Activated CD4-positive, CD25-positive, alpha-beta regulatory T cell treated with anti-CD3 and anti-CD28 coated beads, Interleukin-2, amount 50 U/mL, for 24 hours (primary cell): ENCODE measurements around the gene SLC25A39.

Source experiments
- ATAC-seq, 2 donors: fragments of 150-1000 bp; cut with Tn5 transposase; one replicate each; pipeline ENCODE4 v1.10.0; 2021; ENCODE audit warnings: mild to moderate bottlenecking in 1 of 2, moderate library complexity in 1 of 2

SLC25A39 gene

DNA sequence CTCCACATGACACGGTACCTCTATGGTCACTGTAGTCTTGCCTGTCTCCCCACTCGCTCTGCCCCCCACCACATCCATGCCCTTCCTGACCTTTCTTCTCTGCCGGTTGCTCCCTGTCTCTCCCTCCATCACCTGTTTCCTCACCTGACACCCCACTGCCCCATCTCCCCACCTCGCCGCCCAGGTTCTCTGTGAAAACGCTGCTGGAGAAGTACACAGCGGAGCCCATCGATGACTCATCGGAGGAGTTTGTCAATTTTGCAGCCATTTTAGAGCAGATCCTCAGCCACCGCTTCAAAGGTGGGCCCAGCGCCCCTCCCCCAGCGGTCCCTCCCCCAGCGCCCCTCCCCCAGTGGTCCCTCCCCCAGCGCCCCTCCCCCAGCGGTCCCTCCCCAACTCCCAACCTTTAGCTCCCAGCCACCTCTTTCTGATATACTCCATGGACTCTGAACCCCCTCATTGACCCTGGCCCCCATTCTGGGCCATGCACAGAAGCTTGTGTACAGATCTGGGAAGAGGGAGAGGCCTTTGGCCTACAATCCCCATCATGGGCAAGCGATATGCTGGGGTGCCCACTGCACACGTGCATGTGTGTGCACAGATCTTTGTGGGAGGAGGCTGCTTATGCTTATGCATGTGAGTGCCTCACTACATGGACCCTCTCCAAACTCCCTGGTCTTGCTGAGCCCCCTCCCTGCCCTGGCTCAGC is 12.1 kb downstream of the SLC25A39 start:
- ATAC-seq, result no peak

GRCh38 chr17:44311562-44312181 is 13.0 kb downstream of the SLC25A39 start:
- ATAC-seq, result no peak

- ATAC-seq, result no peak
Observed at GRCh38 chr17:44310609-44311376, 13.8 kb downstream of the SLC25A39 start.

GRCh38 chr17:44310188-44310587 is 14.4 kb downstream of the SLC25A39 start:
- no peak for ATAC-seq

DNA sequence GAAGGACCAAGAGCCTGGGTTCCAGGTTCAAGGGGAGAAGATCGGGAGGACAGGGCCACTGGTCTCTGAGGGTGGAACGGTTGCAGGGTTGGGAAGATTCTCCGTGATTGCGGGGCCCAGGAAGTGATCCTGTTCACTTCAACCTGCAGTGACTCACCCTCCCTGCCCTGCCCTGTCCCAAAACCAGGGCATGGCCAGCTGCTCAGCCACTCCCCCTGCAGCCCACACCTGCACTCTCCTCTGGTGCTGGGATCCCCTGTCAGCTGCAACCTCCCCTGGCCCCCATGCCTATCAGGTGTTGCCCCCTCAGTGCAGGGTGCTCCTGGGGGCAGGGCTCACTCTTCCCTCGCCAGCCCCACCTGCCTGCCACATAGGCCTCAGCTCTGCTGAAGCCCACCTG is 15.2 kb downstream of the SLC25A39 start:
- ATAC-seq, result no peak

DNA sequence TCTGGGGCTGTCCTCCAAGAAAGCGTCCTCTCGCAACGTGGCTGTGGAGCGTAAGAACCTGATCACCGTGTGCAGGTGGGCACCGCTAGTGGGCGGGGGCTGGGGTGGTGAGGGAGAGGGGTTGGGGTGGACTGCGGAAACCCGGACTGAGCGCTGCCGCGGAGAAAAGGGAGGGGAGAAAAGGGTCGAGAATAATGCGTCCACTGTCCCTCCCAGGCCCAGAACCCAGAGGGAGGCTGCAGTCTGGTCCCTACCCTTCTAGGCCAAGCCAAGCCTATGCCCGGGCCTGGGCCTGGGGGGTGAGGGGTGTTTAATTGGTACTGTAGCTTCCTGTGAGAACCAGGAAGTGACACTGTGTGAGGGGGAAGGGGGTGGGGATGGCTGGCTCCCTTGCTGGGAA is 15.8 kb downstream of the SLC25A39 start:
- no peak for ATAC-seq

DNA sequence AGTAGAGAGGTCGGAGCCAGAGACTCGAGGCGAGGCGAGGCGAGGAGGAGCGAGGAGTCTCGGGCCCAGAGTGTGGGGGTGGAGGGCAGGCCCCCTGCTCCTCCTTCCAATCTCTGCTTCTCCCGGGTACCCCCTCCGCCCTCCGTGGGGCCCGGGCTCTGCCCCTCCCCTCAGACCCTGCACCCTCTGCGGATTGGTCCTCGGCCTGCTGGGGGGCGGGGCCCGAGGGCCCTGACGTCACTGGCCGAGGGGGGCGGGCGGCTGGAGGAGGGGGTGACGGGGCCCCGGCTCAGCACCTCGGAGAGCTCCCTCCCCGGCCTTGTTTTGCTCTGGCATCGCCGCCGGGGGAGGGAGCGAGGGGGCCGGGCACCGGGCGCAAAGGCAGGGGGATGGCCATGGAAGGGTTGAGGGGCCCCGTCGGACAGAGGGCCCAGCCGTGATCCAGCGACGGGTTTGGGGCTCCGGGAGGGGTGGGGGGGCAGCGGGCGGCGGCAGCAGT is 16.3 kb downstream of the SLC25A39 start, which contains the start of gene RUNDC3A:
TSS of gene RUNDC3A (plus strand) at position 282 of the 499 bp plus-strand sequence. CDS start 232 bp downstream, outside the sequence.
- ATAC-seq, result peak; percentile 84 to 85

GRCh38 chr17:44307387-44308186 is 17.0 kb downstream of the SLC25A39 start:
- peak in 1 of 2 donors; percentile 25 for ATAC-seq

GRCh38 chr17:44304651-44305050 is 20.0 kb downstream of the SLC25A39 start:
- no peak for ATAC-seq

DNA sequence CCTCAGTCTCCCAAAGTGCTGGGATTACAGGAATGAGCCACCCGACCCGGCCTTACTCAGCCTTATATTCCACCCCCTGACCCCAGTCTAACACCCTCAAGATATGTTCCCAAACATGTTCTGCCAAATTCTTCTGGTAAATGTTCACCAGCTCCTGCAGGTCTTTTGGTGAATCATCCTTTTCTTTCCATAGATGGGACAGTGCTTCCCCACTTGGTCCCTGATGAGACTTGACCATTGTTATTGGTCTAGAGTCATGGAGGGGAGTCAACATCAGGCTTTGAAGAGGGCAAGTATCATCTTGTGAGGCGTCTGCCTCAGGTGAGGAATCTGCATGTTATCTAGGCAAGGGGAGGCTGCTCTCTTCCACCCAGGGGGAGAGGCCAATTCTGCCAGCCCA is 26.6 kb downstream of the SLC25A39 start:
- ATAC-seq, result no peak

DNA sequence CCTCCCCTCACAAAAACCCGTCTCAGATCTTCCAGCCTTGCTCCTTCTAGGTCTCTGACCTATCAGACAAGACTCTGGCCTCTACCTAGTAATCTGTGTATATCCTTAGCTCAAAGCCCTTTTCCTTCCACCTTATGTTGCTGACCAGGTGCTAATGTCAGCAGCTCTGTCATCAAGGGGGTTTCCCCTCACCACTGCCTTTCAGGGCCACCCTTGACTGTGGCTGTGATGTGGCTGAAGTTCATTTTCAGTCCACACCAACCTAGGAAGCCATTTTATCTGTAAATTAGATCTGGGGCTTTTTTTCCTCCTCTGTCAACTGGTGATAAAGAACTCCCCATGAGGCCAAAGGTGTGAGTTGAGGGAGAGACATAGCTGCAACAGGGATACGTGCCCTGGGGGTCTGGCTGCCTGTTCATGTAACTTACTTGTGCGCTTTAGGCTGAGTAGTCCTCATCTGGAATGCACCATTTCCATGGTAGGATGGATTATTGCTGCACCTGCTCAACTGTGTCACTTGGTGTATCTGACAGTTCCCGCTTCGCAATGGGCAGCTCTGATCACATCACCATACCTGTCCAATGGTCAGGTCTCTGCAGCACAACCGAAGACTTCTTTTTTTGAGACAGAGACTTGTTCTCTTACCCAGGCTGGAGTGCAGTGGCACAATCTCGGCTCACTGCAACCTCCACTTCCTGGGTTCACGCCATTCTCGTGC is 31.0 kb downstream of the SLC25A39 start:
- no peak for ATAC-seq

DNA sequence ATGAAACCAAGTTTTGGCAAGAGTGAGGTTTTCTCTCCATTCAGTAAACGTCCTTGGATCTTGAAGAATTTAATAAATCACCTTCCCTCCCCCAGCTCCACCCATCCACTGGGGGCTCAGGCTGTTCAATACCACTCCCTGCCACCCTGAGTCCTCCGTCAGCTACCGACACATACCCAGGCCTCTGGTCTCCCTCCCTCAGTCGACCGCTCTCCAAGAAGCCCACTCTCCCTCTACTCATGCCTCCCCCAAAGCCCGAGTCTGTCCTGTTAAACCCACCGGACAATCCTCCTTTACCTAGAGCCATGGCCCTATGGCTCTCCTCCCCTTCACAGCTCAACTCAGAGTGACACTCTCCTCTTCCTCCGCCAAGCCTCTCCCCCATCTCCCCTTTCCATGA is 37.0 kb downstream of the SLC25A39 start:
- no peak for ATAC-seq

- ATAC-seq, result no peak
Observed at GRCh38 chr17:44284024-44284400, 40.6 kb downstream of the SLC25A39 start.

DNA sequence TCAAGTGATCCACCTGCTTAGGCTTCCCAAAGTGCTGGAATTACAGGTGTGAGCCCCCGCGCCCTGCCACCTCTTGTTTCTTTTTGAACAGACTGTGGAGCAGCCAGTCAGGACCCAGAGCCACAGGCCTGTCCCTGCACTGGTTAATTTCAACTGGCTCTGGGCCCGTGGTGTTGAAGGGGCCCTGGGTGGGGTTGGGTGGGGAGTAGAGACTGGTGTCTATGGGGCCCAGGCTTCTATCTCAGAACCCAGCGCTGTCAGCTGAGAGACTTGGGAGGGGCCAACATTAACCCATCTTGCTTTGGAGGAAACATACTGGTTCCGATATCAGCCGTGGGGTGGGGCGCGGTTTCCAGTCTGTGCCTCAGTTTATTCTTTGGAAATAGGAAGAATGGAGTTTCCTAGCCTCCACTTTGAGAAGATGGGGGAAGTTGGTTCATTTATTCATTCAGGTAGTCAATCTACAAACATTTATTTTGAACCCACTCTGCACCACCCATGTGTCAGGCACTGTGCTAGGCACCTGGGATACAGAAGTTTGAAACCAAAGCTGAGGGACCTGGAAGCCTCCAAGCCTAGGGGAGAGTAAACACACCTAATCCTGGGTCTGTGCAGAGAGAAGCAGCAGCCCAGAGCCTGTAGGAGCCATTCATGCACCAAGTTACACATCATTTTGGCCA is 41.1 kb downstream of the SLC25A39 start:
- ATAC-seq, result no peak

DNA sequence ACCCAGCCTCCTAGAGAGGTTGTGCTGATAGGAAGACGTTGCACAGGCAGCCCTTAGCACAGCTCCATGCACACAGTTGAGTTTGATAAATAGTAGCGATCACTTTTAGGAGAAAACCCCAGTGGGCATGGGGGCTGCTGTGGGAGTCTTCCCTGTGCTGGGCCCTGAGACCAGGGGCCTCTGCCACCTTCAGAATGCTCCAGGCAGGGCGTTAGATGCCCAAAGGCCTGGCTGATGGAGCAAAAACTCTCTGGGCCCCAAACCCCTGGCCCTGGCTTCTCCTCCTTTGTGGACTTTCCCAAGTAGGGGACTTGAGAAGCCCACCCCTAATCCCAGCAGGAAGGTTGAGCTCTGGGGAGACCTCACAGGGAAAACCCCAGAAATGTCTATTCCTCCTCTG is 42.4 kb downstream of the SLC25A39 start:
- no peak for ATAC-seq

GRCh38 chr17:44281570-44281969 is 43.1 kb downstream of the SLC25A39 start:
- ATAC-seq, result no peak

- ATAC-seq, result no peak
Observed at GRCh38 chr17:44280392-44280937, 44.2 kb downstream of the SLC25A39 start.

DNA sequence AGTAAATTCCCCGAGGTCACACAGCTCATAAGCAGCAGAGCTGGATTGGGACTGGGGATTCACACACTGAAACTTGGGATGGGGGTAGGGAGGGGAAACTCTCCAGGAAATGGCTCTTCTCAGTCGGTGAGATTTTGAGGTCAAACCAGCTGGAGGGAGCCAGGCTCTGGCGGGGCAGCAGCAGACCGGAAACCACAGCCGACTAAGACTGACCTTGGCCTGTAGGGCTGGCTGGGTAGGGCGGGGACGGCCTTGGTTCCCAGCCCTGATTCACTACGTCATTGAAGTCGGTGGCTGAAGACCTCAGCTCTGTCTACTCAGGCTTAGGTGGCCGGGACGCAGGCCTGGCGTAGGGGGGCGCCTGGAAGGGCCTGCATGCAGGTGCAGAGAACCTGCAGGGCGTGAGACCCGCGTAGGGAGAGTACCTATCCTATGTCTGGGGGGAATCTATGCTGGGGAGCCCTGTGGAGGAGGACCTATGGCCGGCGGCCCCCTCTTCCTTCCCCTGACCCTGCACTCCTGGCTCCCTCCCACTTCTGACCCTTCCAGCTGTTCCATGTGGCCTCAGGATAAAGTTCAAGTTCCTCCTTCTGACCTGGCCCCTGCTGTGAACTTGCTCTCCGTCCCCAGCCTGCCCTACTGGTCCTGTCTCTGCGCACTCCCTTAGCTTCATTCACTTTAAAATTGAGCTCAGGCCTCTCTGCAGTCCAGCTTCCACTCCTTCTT is 44.8 kb downstream of the SLC25A39 start:
- ATAC-seq, result peak; percentile 46 to 55

DNA sequence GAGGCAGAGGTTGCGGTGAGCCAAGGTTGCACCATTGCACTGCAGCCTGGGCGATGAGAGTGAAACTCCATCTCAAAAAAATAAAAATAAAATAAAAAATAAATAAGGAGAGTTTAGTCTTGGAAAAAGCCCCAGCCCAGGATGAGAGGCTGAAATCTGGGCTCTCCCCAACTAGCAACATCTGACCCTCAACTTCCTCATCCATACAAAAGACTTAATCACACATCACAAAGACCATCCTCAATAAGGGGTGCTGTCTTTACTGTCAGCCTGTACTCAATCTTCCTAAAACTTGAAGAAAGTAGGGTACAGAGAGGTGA is 45.3 kb downstream of the SLC25A39 start:
- no peak for ATAC-seq

GRCh38 chr17:44277976-44278375 is 46.6 kb downstream of the SLC25A39 start:
- ATAC-seq, result no peak

GRCh38 chr17:44273607-44274006 is 51.0 kb downstream of the SLC25A39 start:
- ATAC-seq, result no peak
